HCT116 (cell line): Measurements from ENCODE around the gene OTOGL. TPM values are rescaled to one million over a fixed set of nuclear protein-coding genes. Genes with fewer than 3 reads are reported as not detected.

Source experiments
- ATAC-seq: fragments of 200-7000 bp; cut with Tn5 transposase; 2 replicates; pipeline ENCODE4 v1.9.1; 2020; ENCODE audit warnings: mild to moderate bottlenecking, moderate library complexity
- BruUV-seq: library from RNA; stranded (reverse); fragments of 400-500 nt; replicated peaks from 2 replicates; lab custom pipeline; 2021; lab: Mats Ljungman, UMichigan
- CTCF ChIA-PET: fragments of 300-600 bp; sonication (Branson Sonifier 250); formaldehyde crosslinking; loops from one replicate; lab custom pipeline; 2021; ENCODE audit warnings: antibody characterized with exemption; lab: Charles Lee
- POLR2A ChIA-PET: fragments of 300-600, 350-600 bp; sonication (Branson Sonifier 250); formaldehyde crosslinking; loops from one replicate; lab custom pipeline; 2021; ENCODE audit warnings: antibody characterized with exemption; lab: Charles Lee
- RAD21 ChIA-PET, 2 experiments: fragments of 300-600 bp; sonication (Branson Sonifier 250); formaldehyde crosslinking; loops; one replicate each; lab custom pipeline; 2023; ENCODE audit warnings: low total read pairs in 2 of 2; ENCODE audit not compliant: uncharacterized antibody in 2 of 2, unreplicated experiment in 2 of 2, low non-redundant PET in 1 of 2; lab: Charles Lee
- DNase-seq: peaks from one replicate; pipeline ENCODE4 v3.0.0-alpha.2; 2010; ENCODE audit warnings: low read depth, low spot score
- H2AFZ ChIP-seq: fragments of 200-600 bp; shearing (Covaris generic), sonication (generic); 2 replicates; pipeline ENCODE4 v1.6.1; 2017; ENCODE audit warnings: low read depth, mixed run types, mixed read lengths, antibody characterized with exemption, low read length; ENCODE audit not compliant: poor library complexity, severe bottlenecking
- H3K27ac ChIP-seq: 2 replicates; pipeline ENCODE4 v1.5.1; 2012; ENCODE audit warnings: low read depth, low read length
- H3K27me3 ChIP-seq: fragments of 200-600 bp; sonication (generic); 2 replicates; pipeline ENCODE4 v1.6.1; 2016; ENCODE audit warnings: mixed run types, low read length, mixed read lengths; ENCODE audit not compliant: insufficient read depth
- H3K36me3 ChIP-seq, 2 experiments: fragments of 200-500 bp in 1 of 2; fragments of 200-600 bp in 1 of 2; sonication (Bioruptor generic) in 1 of 2; sonication (generic) in 1 of 2; 2 replicates each; pipeline versions ENCODE4 v1.5.1 to v1.6.1; 2014 to 2016; ENCODE audit warnings: low read length in 2 of 2, inconsistent platforms in 1 of 2, mixed read lengths in 1 of 2, mixed run types in 1 of 2; ENCODE audit not compliant: insufficient read depth in 2 of 2, control insufficient read depth in 1 of 2
- H3K4me1 ChIP-seq, 2 experiments: fragments of 200-600 bp in 1 of 2; sonication (generic) in 1 of 2; 2 replicates each; pipeline versions ENCODE4 v1.5.1 to v1.6.1; 2012 to 2017; ENCODE audit warnings: low read length in 2 of 2, inconsistent platforms in 1 of 2, mild to moderate bottlenecking in 1 of 2, mixed read lengths in 1 of 2, mixed run types in 1 of 2, moderate library complexity in 1 of 2; ENCODE audit not compliant: insufficient read depth in 2 of 2, control insufficient read depth in 1 of 2
- H3K4me2 ChIP-seq: fragments of 200-600 bp; sonication (generic); 2 replicates; pipeline ENCODE4 v1.6.1; 2017; ENCODE audit warnings: mixed run types, low read length, mixed read lengths
- H3K4me3 ChIP-seq, 2 experiments: fragments of 200-600 bp in 1 of 2; sonication (generic) in 1 of 2; replicated peaks in 1 of 2; 2 replicates each; pipeline ENCODE4 v1.5.1; 2011 to 2016; ENCODE audit warnings: low read length in 2 of 2, control low read depth in 1 of 2, low read depth in 1 of 2, mild to moderate bottlenecking in 1 of 2, mixed read lengths in 1 of 2, mixed run types in 1 of 2
- H3K79me2 ChIP-seq: fragments of 200-600 bp; sonication (generic); 2 replicates; pipeline ENCODE4 v1.6.1; 2017; ENCODE audit warnings: mild to moderate bottlenecking, mixed run types, low read length, moderate library complexity, mixed read lengths; ENCODE audit not compliant: insufficient read depth
- H3K9ac ChIP-seq: fragments of 200-600 bp; sonication (generic); 2 replicates; pipeline ENCODE4 v1.6.1; 2016; ENCODE audit warnings: low read length, mixed read lengths
- H3K9me2 ChIP-seq: fragments of 200-600 bp; sonication (generic), shearing (Covaris generic); 2 replicates; pipeline ENCODE4 v1.6.1; 2017; ENCODE audit warnings: mixed run types, mild to moderate bottlenecking, moderate library complexity; ENCODE audit not compliant: insufficient read depth
- H3K9me3 ChIP-seq, 2 experiments: fragments of 200-500 bp in 1 of 2; fragments of 200-600 bp in 1 of 2; sonication (Bioruptor generic) in 1 of 2; sonication (generic) in 1 of 2; 2 replicates each; pipeline ENCODE4 v1.6.1; 2014 to 2017; ENCODE audit warnings: low read length in 2 of 2, mixed read lengths in 2 of 2, inconsistent platforms in 1 of 2, low read depth in 1 of 2, mild to moderate bottlenecking in 1 of 2, mixed run types in 1 of 2, moderate library complexity in 1 of 2; ENCODE audit not compliant: control insufficient read depth in 1 of 2, insufficient read depth in 1 of 2
- H4K20me1 ChIP-seq: fragments of 200-600 bp; sonication (generic), shearing (Covaris generic); 2 replicates; pipeline ENCODE4 v1.6.1; 2017; ENCODE audit warnings: mixed run types, mild to moderate bottlenecking, moderate library complexity; ENCODE audit not compliant: insufficient read depth
- CBX3 ChIP-seq: IDR thresholded peaks from 2 replicates; pipeline ENCODE4 v1.6.1; 2012; ENCODE audit warnings: low read depth
- CEBPB ChIP-seq: IDR thresholded peaks from 2 replicates; pipeline ENCODE4 v1.6.1; 2012; ENCODE audit warnings: low read depth
- EGR1 ChIP-seq: IDR thresholded peaks from 2 replicates; pipeline ENCODE4 v1.6.1; 2012; ENCODE audit warnings: low read depth
- FOSL1 ChIP-seq: IDR thresholded peaks from 2 replicates; pipeline ENCODE4 v1.6.1; 2012; ENCODE audit warnings: low read depth
- POLR2A ChIP-seq: IDR thresholded peaks from 2 replicates; pipeline ENCODE4 v1.7.0; 2011; ENCODE audit warnings: borderline replicate concordance; ENCODE audit not compliant: insufficient read depth, insufficient read length; ENCODE audit errors: extremely low read depth
- POLR2AphosphoS5 ChIP-seq: IDR thresholded peaks from 2 replicates; pipeline ENCODE4 v1.6.1; 2011; ENCODE audit warnings: mild to moderate bottlenecking, low read depth, low read length, moderate library complexity
- RAD21 ChIP-seq: IDR thresholded peaks from 2 replicates; pipeline ENCODE4 v1.6.1; 2012; ENCODE audit warnings: low read depth, mild to moderate bottlenecking
- REST ChIP-seq: IDR thresholded peaks from 2 replicates; pipeline ENCODE4 v1.6.1; 2012; ENCODE audit warnings: low read depth
- SIN3A ChIP-seq: IDR thresholded peaks from 2 replicates; pipeline ENCODE4 v1.6.1; 2012; ENCODE audit warnings: low read depth
- SRF ChIP-seq: IDR thresholded peaks from 2 replicates; pipeline ENCODE4 v1.6.1; 2012; ENCODE audit warnings: low read depth
- TCF7L2 ChIP-seq: IDR thresholded peaks from 2 replicates; pipeline ENCODE4 v1.7.0; 2011; ENCODE audit warnings: borderline replicate concordance, inconsistent platforms; ENCODE audit not compliant: insufficient read depth, insufficient read length; ENCODE audit errors: extremely low read depth
- YY1 ChIP-seq: IDR thresholded peaks from 2 replicates; pipeline ENCODE4 v1.6.1; 2011; ENCODE audit warnings: low read length, low read depth, moderate library complexity, mild to moderate bottlenecking; ENCODE audit not compliant: insufficient replicate concordance; ENCODE audit errors: extremely low read depth
- ZBTB33 ChIP-seq: IDR thresholded peaks from 2 replicates; pipeline ENCODE4 v1.6.1; 2011; ENCODE audit warnings: mild to moderate bottlenecking, low read length, moderate library complexity; ENCODE audit not compliant: insufficient replicate concordance; ENCODE audit errors: extremely low read depth
- ZNF274 ChIP-seq: fragments of 200-500 bp; sonication (Bioruptor generic); IDR thresholded peaks from 2 replicates; pipeline ENCODE4 v1.6.1; 2014; ENCODE audit warnings: mild to moderate bottlenecking, low read depth, low read length, inconsistent platforms
- intact Hi-C: fragments of 100-400 bp; cut with micrococcal nuclease; formaldehyde crosslinking; loops from 2 replicates; pipeline ENCODE4 v1.10.0; 2022
- total RNA-seq: library from RNA; stranded (reverse); gene quantifications from one replicate; pipeline ENCODE4 v1.2.1, GENCODE V29; 2021; ENCODE audit not compliant: unreplicated experiment
- TF ChIP-seq, protein P1 (sequence below): IDR thresholded peaks from 2 replicates; pipeline ENCODE4 v1.6.1; 2012
- TF ChIP-seq, protein P2 (sequence below): IDR thresholded peaks from 2 replicates; pipeline ENCODE4 v1.6.1; 2012

Gene OTOGL
- total RNA-seq, 1 experiment from 2014 or later = not detected

DNA sequence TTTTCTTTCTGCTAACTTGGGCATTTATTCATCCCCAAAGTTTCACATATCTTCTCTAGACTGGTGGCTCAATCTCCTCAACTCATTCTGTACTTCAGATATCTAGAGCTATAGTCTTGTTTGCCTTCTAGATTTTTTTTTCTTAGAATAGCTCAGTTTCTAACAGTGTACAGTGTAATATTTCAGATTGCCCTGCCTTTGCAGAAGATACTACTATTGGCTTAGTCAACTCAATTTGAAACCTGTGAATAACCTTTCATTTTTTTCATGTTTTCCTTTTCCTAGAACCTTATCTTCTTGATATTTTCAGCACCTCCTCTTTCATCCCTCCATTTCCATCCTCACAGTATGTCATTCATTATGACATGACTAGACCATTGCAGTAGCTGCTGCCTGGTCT is 69.6 kb downstream of the OTOGL start:
- no peaks in the 10 kb centered on the region for H4K20me1 ChIP-seq
- BruUV-seq = no TSS peak
- no peak for DNase-seq
- no peak for TF ChIP-seq POLR2A
- TF ChIP-seq, all 23 proteins: peak for 0
- no peak overlapping the region for H3K9ac ChIP-seq
- no peaks in the 10 kb centered on the region for H3K4me1 ChIP-seq
- H3K36me3 ChIP-seq = no peaks in the 10 kb centered on the region
- ChIA-PET POLR2A (no interaction called here), CTCF (no interaction called here), RAD21 (no interaction called here)
- H3K79me2 ChIP-seq = no peaks in the 10 kb centered on the region
- ATAC-seq = no peak
- H3K27ac ChIP-seq = no peak overlapping the region
- no peaks in the 10 kb centered on the region for H3K9me2 ChIP-seq
- intact Hi-C loops = no loop called here
- H3K9me3 ChIP-seq = no peaks in the 10 kb centered on the region
- no peak overlapping the region for H3K4me2 ChIP-seq
- H3K4me3 ChIP-seq = no peak overlapping the region
- H2AFZ ChIP-seq = no peak overlapping the region
- H3K27me3 ChIP-seq = no peaks in the 10 kb centered on the region

DNA sequence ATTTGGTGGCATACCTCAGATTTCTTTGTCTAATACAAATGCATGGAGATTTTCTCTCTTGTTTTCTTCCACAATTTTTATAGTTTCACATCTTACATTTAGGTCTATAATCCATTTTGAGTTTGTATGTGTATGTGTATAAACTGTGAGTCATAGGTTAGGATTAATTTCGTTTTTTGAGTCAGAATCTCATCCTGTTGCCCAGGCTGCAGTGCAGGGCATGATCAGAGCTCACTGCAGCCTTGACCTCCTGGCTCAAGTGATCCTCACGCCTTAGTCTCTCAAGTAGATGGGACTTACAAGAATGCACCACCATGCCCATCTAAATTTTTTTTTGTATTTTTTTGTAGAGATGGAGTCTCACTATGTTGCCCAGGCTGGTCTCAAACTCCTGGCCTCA is 71.6 kb downstream of the OTOGL start:
- POLR2A ChIA-PET = no interaction called here
- TF ChIP-seq EGR1 (no peak), POLR2A (no peak), TCF7L2 (no peak), SIN3A (no peak), ZNF274 (no peak), YY1 (no peak), CEBPB (no peak), POLR2AphosphoS5 (no peak), RAD21 (no peak), FOSL1 (no peak), CBX3 (no peak), ZBTB33 (no peak), SRF (no peak), REST (no peak)
- TF ChIP-seq, protein P1, sequence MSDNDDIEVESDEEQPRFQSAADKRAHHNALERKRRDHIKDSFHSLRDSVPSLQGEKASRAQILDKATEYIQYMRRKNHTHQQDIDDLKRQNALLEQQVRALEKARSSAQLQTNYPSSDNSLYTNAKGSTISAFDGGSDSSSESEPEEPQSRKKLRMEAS = no peak
- TF ChIP-seq, protein P2, sequence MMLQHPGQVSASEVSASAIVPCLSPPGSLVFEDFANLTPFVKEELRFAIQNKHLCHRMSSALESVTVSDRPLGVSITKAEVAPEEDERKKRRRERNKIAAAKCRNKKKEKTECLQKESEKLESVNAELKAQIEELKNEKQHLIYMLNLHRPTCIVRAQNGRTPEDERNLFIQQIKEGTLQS = no peak

More for the DNA sequence above, 71.6 kb downstream of the OTOGL start:
- Histone ChIP-seq H3K79me2 (no peaks in the 10 kb centered on the region), H3K9me3 (no peaks in the 10 kb centered on the region), H3K36me3 (no peaks in the 10 kb centered on the region), H3K4me3 (no peak overlapping the region), H2AFZ (no peak overlapping the region), H3K27me3 (no peaks in the 10 kb centered on the region), H3K9me2 (no peaks in the 10 kb centered on the region), H3K4me1 (no peaks in the 10 kb centered on the region), H3K9ac (no peak overlapping the region), H3K4me2 (no peak overlapping the region), H3K27ac (no peak overlapping the region), H4K20me1 (no peaks in the 10 kb centered on the region)
- CTCF ChIA-PET = no interaction called here
- RAD21 ChIA-PET = no interaction called here
- no peak for ATAC-seq
- no TSS peak for BruUV-seq
- no peak for DNase-seq
- intact Hi-C loops = no loop called here
